HG03159 (cell line): ENCODE results near the gene FKBP15.
"Not testable (repeated sequence)": the region's sequence is repeated elsewhere in the genome, so short reads cannot be mapped to it uniquely, and the experiment has no call there.

ENCODE experiments used
- ATAC-seq: cut with Tn5 transposase; IDR thresholded peaks from one replicate; pipeline ENCODE4 v1.9.1; 2021; ENCODE audit warnings: mild to moderate bottlenecking, moderate library complexity; ENCODE audit not compliant: unreplicated experiment

The FKBP15 gene, protein sequence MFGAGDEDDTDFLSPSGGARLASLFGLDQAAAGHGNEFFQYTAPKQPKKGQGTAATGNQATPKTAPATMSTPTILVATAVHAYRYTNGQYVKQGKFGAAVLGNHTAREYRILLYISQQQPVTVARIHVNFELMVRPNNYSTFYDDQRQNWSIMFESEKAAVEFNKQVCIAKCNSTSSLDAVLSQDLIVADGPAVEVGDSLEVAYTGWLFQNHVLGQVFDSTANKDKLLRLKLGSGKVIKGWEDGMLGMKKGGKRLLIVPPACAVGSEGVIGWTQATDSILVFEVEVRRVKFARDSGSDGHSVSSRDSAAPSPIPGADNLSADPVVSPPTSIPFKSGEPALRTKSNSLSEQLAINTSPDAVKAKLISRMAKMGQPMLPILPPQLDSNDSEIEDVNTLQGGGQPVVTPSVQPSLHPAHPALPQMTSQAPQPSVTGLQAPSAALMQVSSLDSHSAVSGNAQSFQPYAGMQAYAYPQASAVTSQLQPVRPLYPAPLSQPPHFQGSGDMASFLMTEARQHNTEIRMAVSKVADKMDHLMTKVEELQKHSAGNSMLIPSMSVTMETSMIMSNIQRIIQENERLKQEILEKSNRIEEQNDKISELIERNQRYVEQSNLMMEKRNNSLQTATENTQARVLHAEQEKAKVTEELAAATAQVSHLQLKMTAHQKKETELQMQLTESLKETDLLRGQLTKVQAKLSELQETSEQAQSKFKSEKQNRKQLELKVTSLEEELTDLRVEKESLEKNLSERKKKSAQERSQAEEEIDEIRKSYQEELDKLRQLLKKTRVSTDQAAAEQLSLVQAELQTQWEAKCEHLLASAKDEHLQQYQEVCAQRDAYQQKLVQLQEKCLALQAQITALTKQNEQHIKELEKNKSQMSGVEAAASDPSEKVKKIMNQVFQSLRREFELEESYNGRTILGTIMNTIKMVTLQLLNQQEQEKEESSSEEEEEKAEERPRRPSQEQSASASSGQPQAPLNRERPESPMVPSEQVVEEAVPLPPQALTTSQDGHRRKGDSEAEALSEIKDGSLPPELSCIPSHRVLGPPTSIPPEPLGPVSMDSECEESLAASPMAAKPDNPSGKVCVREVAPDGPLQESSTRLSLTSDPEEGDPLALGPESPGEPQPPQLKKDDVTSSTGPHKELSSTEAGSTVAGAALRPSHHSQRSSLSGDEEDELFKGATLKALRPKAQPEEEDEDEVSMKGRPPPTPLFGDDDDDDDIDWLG

DNA sequence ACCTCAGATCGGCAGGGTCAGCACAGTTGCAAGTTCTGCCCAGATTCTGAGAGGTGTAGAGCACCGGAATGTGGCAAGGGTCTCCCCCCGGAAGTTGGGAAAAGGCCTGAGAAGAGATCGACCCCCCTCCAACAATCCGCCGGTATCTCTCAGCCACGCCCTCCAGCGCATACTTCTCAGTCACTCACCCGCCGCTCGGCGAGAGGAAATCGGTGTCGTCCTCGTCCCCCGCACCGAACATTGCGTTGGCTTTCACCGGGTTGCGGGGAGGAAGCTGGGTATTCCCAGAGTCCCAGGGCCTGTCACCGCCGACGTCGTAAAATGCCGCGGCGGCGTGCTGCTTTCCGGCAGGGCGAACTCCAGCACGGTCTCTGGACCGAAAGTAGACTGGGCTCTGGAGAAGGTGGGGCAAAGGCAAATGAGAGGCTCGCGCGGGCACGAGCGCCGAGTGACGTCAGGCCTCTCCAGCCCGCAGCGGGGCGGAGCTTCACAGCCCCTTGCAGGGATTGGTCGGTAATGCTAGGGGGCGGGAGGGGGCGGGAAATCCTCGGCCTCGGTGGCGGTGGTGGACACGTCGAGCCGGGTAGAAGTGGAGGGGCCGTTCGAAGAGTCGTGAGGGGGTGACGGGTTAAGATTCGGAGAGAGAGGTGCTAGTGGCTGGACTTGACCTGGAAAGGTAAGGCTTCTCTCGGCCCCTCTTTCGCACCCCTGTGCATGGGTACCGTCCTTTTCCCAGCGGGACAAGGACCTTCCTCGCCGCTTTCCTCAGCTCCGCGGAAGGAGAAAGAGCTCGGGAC is at the start of gene FKBP15, which contains the start of gene SLC31A1:
Gene FKBP15, minus strand, starts transcription at position 275 of the 797 bp plus-strand sequence. Its CDS starts 34 bp downstream, at position 241.
Gene SLC31A1, plus strand, starts transcription at position 542 of the 797 bp plus-strand sequence. CDS start 34,605 bp downstream, outside the sequence.
- peak; percentile 83 for ATAC-seq

DNA sequence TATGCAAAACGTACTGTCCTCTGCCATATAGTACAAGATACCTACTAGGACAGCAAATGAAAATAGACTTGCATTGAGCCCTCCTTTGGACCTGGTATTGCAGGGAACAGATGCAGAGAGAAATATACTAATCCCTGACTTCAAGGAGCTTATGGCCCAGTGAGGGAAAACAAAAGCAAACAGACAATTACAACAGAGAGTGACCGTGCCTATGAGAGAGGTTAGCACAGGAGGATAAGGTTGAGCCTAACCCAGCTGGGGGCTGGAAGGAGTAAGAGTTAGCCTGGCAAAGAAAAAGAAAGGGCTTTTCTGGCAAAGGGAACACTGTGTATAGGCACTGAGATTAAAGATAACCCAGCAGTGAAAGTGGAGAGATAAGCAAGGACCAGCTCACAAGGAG is 48.8 kb upstream of the FKBP15 start:
- ATAC-seq = no peak

DNA sequence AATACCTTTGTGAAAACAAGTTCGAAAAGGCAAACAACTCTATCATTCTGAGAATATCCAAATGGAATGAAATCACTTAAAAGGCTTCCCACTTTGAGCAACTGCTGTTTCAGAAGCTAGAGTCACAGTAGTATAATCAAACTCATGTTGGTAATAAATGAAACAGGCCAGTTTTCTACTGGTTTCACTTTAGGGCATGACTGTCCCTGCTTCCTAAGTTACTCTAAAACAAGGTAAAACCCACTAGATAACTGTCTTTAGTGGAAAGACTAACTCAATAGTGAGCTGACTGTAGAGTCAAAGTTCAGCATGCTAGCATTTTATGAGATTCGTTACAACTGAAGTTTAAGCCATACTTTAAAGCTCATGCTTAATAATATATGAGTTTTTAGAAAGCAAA is 48.3 kb upstream of the FKBP15 start:
- no peak for ATAC-seq

DNA sequence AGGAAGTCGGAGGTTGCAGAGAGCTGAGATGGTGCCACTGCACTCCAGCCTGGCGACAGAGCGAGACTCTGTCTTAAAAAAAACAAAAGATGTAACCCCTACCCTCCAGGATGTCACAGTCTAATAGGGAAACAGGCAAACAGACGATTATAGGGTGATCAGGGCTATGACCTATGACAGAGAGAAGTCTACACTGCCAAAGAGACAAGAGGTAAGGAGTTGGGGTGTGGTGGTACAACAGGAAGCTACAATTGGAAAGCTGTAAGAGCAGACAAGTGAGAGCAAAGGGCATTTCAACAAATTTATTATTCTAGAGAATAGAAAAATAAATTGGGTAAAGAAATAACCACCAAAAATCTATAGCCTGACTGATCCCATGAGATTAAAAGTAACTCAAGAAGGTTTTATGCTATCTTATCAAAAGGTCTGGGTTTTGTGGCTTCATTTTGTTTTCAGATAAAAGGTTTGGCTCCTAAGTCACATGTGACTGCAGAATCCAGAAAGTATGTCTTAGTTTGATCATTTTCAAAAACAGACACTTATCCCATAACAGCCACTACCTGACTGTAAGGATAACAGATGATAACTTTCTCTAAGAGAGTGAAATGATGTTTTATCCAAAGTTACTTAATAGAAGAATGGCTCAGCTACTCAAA is 47.0 kb upstream of the FKBP15 start:
- ATAC-seq = no peak

DNA sequence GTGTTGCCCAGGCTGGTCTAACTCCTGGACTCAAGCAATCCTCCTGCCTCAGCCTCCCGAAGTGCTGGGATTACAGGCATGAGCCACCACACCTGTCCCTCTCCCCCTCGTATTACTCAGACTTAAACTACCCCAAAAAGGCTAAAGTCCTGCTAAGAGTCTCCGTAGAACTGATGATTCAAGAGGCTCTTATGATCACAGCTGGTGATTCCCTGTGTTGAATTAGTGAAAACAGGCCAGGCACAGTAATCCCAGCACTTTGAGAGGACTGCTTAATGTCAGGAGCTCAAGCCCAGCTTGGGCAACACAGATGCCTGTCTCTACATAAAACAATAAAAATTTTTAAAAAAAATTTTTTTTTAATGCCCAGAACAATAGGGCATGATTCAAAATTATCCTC is 45.1 kb upstream of the FKBP15 start:
- no peak for ATAC-seq

DNA sequence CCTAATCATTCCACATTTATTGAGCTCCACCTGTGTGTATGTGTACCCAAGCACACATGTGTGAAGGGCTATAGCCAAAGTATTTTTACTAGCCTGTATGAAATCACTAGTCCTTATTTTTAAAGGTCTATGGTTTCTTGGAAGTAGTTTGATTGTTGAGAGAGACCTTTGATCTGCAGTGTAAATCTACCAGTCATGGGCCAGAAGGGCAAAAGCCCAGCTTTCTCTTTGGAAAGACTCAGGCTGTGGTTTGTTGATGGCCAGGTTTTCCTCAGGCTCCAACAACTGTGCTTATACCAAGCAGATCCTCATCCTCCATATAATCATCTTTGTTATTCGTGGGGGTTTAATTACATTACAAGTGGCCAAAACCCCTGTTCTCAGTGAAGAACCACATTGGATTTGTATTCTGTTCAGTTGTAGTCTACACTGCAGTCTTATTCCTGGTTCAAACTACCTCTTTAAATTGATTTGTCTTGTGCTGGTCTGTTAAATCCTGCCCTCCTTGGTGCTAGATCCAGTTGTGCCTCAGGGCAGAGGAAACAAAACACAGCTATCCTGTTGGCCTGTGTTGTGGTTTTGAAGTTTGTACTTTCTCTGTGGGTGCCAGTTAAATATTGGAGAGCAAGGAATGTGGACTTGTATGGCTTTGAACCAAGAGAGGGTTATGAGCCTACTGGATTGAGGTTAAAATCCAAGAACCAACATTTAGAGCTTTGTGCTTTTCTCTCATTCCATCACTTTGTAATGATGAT is 41.0 kb upstream of the FKBP15 start:
- no peak for ATAC-seq

DNA sequence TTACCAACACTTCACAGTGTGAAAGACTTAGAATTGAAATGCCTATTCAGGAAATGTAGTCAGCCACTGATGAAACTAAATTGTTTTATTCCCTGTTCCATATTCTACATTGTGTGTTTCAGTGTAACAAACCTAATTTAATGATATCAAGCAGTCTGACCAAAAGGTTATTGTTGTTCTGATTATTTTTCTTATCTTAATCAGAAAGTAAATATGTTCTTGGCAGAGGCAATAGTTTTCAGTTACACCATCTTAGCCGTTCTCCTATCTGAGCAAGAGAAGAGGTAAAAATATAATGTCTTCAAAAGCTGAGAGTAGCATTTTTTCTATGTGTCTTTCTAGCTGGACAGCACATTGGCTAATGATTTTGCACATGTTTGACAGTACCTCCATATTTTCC is 37.2 kb upstream of the FKBP15 start:
- ATAC-seq = no peak

DNA sequence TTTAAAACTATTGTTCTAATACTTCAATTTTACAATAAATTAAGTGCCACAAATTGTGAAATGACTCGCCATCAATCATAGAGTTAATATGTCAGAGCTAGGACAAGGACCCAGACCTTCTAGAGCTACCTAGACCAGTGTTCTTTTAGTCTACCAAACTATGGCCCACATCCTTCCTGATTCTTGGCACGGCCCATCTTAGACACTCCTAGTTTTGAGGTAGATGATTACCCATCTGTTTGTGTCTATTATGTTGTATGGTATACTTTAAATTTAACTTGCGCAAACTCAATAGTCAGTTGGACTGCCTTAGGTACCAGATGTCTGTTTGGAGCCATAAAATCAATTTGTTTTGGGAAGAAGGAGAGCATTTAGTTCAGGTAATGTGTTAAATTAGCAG is 36.8 kb upstream of the FKBP15 start:
- no peak for ATAC-seq

DNA sequence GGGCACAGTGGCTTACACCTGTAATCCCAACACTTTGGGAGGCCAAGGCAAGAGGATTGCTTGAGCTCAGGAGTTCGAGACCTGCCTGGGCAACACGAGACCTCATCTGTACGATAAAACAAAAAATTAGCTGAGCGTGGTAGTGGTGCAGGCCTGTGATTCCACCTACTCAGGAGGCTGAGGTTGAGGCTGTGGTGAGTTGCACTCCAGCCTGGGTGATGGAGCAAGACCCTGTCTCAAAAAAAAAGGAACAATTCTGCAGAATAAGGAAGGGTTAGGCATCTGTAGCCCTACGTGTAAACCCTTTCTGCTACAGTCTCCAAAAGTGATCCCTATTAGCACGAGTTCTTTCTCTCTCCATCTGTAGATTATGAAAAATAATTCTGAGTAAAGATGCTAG is 34.4 kb upstream of the FKBP15 start:
- ATAC-seq = no peak

DNA sequence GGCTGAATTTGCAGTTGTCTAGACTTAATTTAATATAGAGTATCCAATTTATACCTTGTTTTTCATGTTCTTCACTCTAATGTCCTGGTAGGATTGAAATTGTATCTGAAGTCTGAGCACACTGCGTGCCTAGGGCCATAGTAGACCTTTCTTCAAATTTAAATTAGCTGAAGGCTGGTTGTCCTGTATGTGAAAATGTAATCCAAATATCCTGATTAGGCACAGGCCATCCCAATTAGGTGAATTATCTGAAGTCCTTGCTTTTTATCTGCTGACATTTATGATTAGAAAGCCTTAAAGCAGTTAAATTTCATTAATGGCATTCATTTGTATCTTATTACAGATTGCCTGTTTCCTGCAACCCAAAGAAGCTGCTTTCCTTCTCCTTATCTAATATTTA is 33.9 kb upstream of the FKBP15 start:
- no peak for ATAC-seq

DNA sequence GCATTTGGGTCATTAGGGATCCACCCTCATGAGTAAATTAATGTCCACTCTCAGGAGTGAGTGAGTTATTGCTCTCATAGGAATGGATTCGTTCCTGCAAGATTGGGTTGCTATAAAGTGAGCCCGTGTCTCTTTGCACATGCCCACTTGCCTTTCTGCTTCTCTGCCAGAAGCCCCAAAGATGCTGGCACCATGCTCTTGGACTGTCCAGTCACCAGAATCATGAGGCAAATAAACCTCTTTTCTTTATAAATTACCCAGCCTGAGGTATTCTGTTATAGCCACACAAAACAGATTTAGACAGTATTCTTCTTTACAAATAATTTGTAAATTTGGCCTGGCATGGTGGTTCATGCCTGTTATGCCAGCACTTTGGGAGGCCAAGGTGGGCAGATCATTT is 29.7 kb upstream of the FKBP15 start:
- no peak for ATAC-seq

DNA sequence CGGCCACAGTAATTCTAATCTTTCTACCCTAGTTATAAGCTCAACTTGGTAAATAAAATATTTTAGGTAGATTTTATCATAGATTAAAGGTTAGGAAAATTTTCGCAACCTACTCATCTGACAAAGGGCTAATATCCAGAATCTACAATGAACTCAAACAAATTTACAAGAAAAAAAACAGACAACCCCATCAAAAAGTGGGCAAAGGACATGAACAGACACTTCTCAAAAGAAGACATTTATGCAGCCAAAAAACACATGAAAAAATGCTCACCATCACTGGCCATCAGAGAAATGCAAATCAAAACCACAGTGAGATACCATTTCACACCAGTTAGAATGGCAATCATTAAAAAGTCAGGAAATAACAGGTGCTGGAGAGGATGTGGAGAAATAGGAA is 28.6 kb upstream of the FKBP15 start:
- not testable (repeated sequence) for ATAC-seq

DNA sequence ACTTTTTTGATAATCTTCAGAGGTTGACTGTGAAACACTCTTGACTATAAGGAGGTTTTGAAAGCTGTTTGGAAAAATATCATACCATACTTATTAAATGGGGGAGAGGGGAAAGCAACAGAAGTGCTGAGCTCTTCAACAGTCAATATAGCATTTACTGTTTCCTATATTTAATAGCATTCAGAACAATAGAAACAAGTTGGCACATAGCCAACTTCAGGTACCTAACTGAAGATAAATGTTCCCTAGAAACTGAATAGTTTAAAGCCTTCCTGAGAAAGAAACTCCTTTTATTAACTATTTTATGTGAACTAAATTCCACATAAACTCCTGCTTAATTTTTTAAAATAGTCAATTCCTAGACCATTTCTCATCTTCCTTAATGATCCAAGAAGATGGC is 26.6 kb upstream of the FKBP15 start:
- no peak for ATAC-seq

DNA sequence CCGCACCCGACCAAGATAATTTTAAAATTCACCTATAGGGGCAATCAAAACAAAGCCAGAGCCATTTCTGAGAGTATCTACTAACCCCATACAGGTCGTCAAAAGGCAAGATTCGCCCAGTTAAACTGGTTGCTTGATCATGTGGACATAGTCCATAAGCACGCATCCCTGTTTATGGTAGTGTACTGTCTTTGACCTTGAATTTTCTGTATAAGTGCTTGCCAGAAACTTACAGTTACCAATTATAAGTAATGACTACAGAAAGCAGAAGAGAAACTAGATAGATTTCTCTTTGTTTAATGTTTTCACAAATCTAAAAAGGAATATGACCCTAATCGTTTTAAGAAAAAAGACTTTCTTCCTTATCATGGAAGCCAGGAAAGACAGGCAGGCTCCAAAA is 25.9 kb upstream of the FKBP15 start:
- ATAC-seq = no peak

DNA sequence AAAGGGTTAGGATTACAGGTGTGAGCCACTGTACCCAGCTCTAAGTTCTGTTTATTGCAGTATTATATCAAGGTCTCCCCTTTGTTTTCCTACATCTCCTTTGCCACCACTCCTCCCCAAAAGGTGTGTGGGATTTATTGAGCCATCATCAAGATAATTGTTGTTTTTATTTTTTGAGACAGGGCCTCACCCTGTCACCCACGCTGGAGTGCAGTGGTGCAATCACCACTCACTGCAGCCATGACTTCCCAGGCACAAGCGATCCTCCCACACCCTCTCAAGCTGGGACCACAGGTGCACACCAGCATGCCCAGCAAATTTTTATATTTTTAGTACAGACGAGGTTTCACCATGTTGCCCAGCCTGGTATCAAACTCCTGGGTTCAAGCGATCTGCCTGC is 24.8 kb upstream of the FKBP15 start:
- ATAC-seq = no peak

DNA sequence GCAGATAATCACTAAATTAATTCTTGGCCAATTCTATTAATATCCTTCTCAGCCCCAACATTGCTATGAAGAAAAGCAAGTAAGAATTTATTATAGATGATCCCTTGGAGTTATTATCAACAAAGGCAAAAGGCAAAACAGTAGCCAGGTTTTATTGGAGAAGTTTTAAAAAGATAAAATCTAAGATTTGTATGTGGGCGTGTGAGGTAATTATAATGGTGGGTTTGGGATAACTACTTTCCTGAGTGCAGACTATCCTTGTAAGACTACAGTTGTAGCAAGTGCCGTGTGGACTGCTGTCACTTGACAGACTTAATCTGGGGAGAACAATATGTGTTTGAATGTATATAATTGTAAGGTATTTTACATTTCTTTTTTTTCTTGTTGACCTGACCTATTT is 23.5 kb upstream of the FKBP15 start:
- ATAC-seq = no peak

DNA sequence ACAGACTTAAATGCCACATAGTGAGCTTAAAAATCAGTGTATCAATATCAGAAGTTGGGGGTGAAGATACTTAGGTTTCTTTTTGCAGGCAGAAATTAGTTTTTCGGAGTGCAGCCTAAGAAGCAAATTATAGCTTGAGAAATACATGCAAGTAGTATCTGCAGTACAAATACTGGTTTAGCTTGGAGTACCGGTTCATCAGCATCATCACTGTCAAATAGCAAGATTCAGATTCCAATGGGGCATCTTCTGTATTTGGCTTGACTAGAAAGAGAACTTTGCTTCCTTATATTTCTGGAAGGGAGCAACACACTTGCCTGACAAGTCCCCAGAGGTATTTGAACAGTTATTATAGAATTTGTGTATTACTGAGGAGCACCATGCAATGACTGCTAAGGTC is 20.1 kb upstream of the FKBP15 start:
- ATAC-seq = no peak

DNA sequence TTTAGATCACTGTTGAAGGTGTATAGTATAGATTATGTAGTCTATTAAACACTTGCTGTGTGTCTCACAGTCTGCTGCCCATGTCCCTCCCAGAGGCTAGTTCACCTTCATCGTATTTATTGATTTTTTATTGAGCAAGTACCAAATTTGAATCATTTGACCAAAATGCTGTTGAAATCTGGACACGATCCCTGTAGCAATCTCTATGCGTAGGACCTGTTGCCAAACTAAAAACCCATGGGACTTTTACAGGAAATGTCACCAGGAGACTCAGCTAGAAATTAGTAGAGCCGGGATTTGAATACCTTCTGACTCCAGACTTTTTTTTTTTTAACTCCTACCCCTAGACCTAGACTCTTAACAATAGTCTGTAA is 17.8 kb upstream of the FKBP15 start:
- no peak for ATAC-seq

DNA sequence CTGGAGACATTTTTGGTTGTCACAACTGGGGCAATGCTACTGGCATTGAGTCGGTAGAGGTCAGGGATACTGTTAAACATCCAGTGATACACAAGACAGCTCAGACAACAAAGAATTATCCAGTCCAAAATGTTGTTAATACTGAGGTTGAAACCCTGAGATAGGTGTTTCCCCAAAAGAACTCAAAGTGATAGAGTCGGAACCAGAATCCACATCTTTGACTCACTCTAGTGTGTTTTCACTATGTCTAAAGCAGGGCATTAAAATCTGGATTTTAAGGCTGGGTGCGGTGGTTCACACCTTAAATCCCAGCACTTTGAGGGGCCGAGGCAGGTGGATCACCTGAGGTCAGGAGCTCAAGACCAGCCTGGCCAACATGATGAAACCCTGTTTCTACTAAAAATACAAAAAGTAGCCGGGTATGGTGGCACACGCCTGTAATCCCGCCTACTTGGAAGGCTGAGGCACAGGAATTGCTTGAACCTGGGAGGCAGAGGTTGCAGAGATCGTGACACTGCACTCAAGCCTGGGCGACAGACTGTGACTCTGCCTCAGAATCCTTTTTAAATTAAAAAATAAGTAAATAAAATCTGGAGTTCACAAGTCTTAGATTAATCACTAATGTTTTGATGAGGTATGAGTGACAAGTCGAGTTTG is 17.3 kb upstream of the FKBP15 start:
- no peak for ATAC-seq
